DND-41 (cell line): Measurements from ENCODE around the gene PFN1.

ENCODE experiments used
- ATAC-seq: fragments of 200-7000 bp; cut with Tn5 transposase; 3 replicates; pipeline ENCODE4 v1.9.1; 2021; ENCODE audit warnings: low read depth; ENCODE audit not compliant: insufficient read depth
- DNase-seq: peaks from one replicate; pipeline ENCODE4 v3.0.0-alpha.2; 2020
- H2AFZ ChIP-seq: 2 replicates; pipeline ENCODE4 v1.6.0; 2012; ENCODE audit warnings: low read depth, low read length
- H3K27ac ChIP-seq: 2 replicates; pipeline ENCODE4 v1.5.1; 2012; ENCODE audit warnings: low read length, inconsistent platforms
- H3K27me3 ChIP-seq: fragments of 200-600 bp; sonication (generic); 2 replicates; pipeline ENCODE4 v1.6.0; 2012; ENCODE audit warnings: low read length, mild to moderate bottlenecking, inconsistent platforms; ENCODE audit not compliant: insufficient read depth, poor library complexity
- H3K36me3 ChIP-seq: 2 replicates; pipeline ENCODE4 v1.5.1; 2012; ENCODE audit warnings: low read length, inconsistent platforms; ENCODE audit not compliant: insufficient read depth
- H3K4me1 ChIP-seq: 2 replicates; pipeline ENCODE4 v1.5.1; 2012; ENCODE audit warnings: mild to moderate bottlenecking, low read length; ENCODE audit not compliant: insufficient read depth
- H3K4me2 ChIP-seq: 2 replicates; pipeline ENCODE4 v1.6.0; 2012; ENCODE audit warnings: mild to moderate bottlenecking, moderate library complexity, low read length, inconsistent platforms; ENCODE audit not compliant: insufficient read depth
- H3K4me3 ChIP-seq, 2 experiments: fragments of 200-600 bp in 1 of 2; shearing (Covaris generic) in 1 of 2; 2 replicates each; pipeline ENCODE4 v1.5.1; 2012 to 2016; ENCODE audit warnings: inconsistent platforms in 2 of 2, low read length in 2 of 2, mild to moderate bottlenecking in 2 of 2, low read depth in 1 of 2, moderate library complexity in 1 of 2
- H3K79me2 ChIP-seq: 2 replicates; pipeline ENCODE4 v1.6.0; 2012; ENCODE audit warnings: low read length, inconsistent platforms; ENCODE audit not compliant: insufficient read depth
- H3K9ac ChIP-seq: 2 replicates; pipeline ENCODE4 v1.6.0; 2012; ENCODE audit warnings: low read depth, mild to moderate bottlenecking, inconsistent platforms, low read length, moderate library complexity
- H3K9me3 ChIP-seq: 2 replicates; pipeline ENCODE4 v1.5.1; 2012; ENCODE audit warnings: low read length, moderate library complexity, mild to moderate bottlenecking, inconsistent platforms; ENCODE audit not compliant: insufficient read depth, severe bottlenecking
- H4K20me1 ChIP-seq: 2 replicates; pipeline ENCODE4 v1.6.0; 2012; ENCODE audit warnings: low read length; ENCODE audit not compliant: insufficient read depth
- EZH2 ChIP-seq: IDR thresholded peaks from 3 replicates; pipeline ENCODE4 v1.6.1; 2012; ENCODE audit warnings: borderline replicate concordance, low read depth, mild to moderate bottlenecking, moderate library complexity, low read length, inconsistent platforms; ENCODE audit not compliant: severe bottlenecking
- TF ChIP-seq, protein P1 (sequence below): IDR thresholded peaks from 2 replicates; pipeline ENCODE4 v1.5.1; 2012; ENCODE audit warnings: borderline replicate concordance, low read length, moderate library complexity, mild to moderate bottlenecking; ENCODE audit not compliant: poor library complexity, severe bottlenecking; ENCODE audit errors: extremely low read depth

Gene PFN1

GRCh38 chr17:4959261-4959965, 11.1 kb upstream of the PFN1 start:
- no peak for TF ChIP-seq EZH2
- TF ChIP-seq, protein P1, sequence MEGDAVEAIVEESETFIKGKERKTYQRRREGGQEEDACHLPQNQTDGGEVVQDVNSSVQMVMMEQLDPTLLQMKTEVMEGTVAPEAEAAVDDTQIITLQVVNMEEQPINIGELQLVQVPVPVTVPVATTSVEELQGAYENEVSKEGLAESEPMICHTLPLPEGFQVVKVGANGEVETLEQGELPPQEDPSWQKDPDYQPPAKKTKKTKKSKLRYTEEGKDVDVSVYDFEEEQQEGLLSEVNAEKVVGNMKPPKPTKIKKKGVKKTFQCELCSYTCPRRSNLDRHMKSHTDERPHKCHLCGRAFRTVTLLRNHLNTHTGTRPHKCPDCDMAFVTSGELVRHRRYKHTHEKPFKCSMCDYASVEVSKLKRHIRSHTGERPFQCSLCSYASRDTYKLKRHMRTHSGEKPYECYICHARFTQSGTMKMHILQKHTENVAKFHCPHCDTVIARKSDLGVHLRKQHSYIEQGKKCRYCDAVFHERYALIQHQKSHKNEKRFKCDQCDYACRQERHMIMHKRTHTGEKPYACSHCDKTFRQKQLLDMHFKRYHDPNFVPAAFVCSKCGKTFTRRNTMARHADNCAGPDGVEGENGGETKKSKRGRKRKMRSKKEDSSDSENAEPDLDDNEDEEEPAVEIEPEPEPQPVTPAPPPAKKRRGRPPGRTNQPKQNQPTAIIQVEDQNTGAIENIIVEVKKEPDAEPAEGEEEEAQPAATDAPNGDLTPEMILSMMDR, result no peak
- Histone ChIP-seq H3K4me1 (no peaks in the 10 kb centered on the region), H3K9ac (no peak overlapping the region), H3K4me2 (no peak overlapping the region), H3K9me3 (no peaks in the 10 kb centered on the region), H2AFZ (no peak overlapping the region), H3K27me3 (no peaks in the 10 kb centered on the region), H3K4me3 (no peak overlapping the region), H3K79me2 (0 out of 2 replicates have a peak, but pooled peaks cover 3% of the 10 kb centered on the region), H4K20me1 (no peaks in the 10 kb centered on the region), H3K36me3 (peaks cover 19% of the 10 kb centered on the region), H3K27ac (no peak overlapping the region)
- DNase-seq, result no peak
- no peak for ATAC-seq

GRCh38 chr17:4958102-4958501, 9.8 kb upstream of the PFN1 start:
- no peaks in the 10 kb centered on the region for H3K4me1 ChIP-seq
- DNase-seq (no peak), ATAC-seq (no peak)
- H3K4me2 ChIP-seq, result no peak overlapping the region
- H3K79me2 ChIP-seq, result no peaks in the 10 kb centered on the region
- H3K27me3 ChIP-seq, result no peaks in the 10 kb centered on the region
- no peak overlapping the region for H3K9ac ChIP-seq
- no peaks in the 10 kb centered on the region for H3K9me3 ChIP-seq
- H3K27ac ChIP-seq, result no peak overlapping the region
- TF ChIP-seq, protein P1, result no peak
- no peak for TF ChIP-seq EZH2
- no peak overlapping the region for H2AFZ ChIP-seq
- no peak overlapping the region for H3K4me3 ChIP-seq
- peaks cover 19% of the 10 kb centered on the region for H3K36me3 ChIP-seq
- no peaks in the 10 kb centered on the region for H4K20me1 ChIP-seq

DNA sequence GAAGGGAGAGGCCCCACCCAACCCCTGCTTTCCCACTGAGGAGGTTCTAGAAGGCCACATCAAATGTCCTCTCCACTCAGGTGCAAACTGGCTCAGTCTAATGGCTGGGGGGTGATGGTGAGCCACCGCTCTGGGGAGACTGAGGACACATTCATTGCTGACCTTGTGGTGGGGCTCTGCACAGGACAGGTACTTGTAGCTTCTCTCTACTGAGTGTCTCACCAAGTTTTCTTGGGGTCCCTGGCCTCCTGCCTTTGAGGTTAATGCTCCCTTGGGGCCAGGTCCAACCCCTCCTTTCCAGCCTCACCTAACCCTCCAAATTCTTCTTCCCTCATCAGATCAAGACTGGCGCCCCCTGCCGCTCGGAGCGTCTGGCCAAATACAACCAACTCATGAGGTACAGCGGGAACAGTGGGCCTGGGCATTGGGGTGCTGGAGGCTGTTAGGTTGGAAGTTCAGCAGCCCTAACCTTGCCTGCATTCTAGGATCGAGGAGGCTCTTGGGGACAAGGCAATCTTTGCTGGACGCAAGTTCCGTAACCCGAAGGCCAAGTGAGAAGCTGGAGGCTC, 8.2 kb upstream of the PFN1 start:
- Histone ChIP-seq H2AFZ (no peak overlapping the region), H3K4me2 (no peak overlapping the region), H3K9me3 (no peaks in the 10 kb centered on the region), H3K79me2 (no peaks in the 10 kb centered on the region), H3K36me3 (peaks cover 19% of the 10 kb centered on the region), H3K27me3 (no peaks in the 10 kb centered on the region), H3K4me3 (no peak overlapping the region), H3K27ac (no peak overlapping the region), H3K4me1 (no peaks in the 10 kb centered on the region; the same call in 1 of the 2 replicates), H4K20me1 (no peaks in the 10 kb centered on the region), H3K9ac (no peak overlapping the region)
- TF ChIP-seq, protein P1, result peak; percentile 33
- TF ChIP-seq EZH2, result no peak
- DNase-seq (no peak), ATAC-seq (0 out of 3 replicates have a peak, but pooled peaks have one; percentile 11)
